ENCODE results near the gene C2CD4C. TPM values are rescaled to one million over a fixed set of nuclear protein-coding genes. Genes with fewer than 3 reads are reported as not detected.
"Not testable (repeated sequence)": the region's sequence is repeated elsewhere in the genome, so short reads cannot be mapped to it uniquely, and the experiment has no call there.

C2CD4C gene
- total RNA-seq, 2 donors from 2014 or later, result 0.26 to 0.55 TPM

DNA sequence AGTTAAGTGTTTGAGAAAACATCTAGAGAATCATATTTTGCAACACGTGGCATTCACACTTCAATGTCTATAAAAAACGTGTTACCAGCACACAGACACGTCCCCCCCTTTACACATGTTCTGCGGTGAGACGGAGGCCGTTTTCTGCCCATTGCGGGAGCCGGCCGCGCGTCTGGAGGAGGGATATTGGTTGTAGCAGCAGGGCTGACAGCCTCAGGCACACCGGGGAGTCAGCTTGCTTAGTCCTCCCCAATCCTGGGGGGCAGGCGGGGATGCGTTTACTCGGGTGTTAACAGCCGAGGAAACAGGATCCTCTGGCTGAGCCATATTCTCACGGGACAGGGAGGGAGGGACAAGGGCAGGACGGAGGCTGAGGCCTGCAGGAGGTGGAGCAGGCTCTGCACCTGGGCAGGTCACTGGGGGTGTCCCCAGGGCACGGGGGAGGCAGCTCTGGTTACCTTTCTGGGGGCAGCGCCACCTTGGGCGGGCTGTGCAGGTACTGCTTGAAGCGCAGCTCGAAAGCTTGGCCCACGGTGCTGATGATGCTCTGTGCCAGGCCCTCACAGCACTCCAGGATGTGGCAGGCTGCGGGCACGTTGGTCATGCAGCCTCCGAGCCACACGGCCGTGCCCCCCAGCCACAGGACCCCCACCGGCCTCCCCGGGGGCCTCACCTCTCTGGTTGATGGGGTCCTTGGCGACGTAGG, 26.9 kb upstream of the C2CD4C start:
- Histone ChIP-seq H3K4me1 (no peaks in the 10 kb centered on the region), H3K9me3 (no peaks in the 10 kb centered on the region), H3K27ac (no peak overlapping the region), H3K4me3 (no peak overlapping the region), H3K27me3 (no peaks in the 10 kb centered on the region), H3K36me3 (peaks cover 7% of the 10 kb centered on the region)
- DNase-seq (ENCODE audit: low spot score), result no peak
- TF ChIP-seq, protein P1, sequence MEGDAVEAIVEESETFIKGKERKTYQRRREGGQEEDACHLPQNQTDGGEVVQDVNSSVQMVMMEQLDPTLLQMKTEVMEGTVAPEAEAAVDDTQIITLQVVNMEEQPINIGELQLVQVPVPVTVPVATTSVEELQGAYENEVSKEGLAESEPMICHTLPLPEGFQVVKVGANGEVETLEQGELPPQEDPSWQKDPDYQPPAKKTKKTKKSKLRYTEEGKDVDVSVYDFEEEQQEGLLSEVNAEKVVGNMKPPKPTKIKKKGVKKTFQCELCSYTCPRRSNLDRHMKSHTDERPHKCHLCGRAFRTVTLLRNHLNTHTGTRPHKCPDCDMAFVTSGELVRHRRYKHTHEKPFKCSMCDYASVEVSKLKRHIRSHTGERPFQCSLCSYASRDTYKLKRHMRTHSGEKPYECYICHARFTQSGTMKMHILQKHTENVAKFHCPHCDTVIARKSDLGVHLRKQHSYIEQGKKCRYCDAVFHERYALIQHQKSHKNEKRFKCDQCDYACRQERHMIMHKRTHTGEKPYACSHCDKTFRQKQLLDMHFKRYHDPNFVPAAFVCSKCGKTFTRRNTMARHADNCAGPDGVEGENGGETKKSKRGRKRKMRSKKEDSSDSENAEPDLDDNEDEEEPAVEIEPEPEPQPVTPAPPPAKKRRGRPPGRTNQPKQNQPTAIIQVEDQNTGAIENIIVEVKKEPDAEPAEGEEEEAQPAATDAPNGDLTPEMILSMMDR (IDR thresholded peaks at IDR 0.05), result no peak

DNA sequence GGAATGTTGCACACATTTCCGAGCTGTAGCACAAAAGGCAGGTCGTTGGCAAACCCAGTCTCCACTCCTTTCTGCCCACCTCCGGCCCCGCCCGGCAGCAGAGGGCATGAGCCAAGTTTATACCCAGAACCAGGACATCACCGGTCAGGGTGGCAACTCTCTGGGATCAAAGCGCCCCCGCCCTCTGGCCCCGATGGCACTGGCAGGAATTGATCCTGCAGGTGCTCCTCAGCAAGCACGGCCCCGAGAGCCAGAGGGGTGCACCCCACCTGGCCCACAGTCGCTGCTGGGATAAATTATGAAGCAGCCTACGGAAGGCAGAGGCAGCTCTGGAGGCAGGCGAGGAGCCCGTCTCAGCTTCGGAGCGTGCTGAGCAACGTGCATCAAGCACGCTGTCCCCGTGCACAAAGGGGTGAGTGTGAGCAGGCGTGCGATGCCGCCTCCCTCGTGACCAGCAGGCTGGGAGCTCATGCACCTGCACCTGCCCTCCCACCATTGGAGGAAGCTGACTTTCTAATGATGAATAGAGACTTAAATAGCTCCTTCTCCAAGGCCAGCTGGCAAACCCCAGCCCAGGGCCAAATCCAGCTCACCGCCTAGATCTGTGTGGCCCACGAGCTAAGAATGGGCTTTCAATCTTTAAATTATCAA, 26.2 kb upstream of the C2CD4C start:
- DNase-seq (ENCODE audit: low spot score), result no peak
- H3K4me1 ChIP-seq, result no peaks in the 10 kb centered on the region
- no peaks in the 10 kb centered on the region for H3K9me3 ChIP-seq
- H3K36me3 ChIP-seq, result peaks cover 9% of the 10 kb centered on the region
- H3K27me3 ChIP-seq, result no peaks in the 10 kb centered on the region
- TF ChIP-seq, protein P1 (IDR thresholded peaks at IDR 0.05), result no peak
- no peak overlapping the region for H3K4me3 ChIP-seq
- H3K27ac ChIP-seq, result no peak overlapping the region

DNA sequence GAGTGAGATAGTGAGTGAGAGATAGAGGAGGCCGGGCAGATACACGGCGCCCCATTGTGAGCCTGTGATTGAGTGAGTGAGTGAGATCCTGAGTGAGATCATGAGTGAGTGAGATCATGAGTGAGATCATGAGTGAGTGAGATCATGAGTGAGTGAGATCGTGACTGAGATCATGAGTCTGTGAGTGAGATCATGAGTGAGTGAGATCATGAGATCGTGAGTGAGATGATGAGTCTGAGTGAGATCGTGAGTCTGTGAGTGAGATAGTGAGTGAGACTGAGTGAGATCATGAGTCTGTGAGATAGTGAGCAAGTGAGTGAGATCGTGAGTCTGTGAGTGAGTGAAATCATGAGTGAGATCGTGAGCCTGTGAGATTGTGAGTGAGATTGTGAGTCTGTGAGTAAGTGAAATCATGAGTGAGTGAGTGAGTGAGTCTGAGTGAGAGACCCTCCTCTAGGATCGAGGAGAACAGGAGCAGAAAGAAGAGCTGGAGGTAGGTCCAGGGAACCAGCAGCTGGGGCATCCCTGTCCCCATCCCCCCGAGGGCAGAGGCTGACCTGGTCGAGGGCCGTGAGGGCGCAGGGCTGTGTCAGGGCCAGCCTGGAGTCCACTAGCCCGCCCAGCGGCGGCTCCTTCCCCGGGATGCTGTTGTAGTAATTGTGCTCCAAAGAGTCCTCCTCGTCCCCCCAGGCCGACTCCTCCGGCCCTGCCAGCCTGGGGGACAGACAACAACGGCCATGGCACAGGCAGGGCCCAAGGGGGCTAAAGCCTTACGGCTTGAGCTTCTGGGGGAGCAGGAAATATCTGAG, 25.4 kb upstream of the C2CD4C start:
- no peaks in the 10 kb centered on the region for H3K27me3 ChIP-seq
- TF ChIP-seq, protein P1 (IDR thresholded peaks at IDR 0.05), result no peak
- no peaks in the 10 kb centered on the region for H3K4me1 ChIP-seq

DNA sequence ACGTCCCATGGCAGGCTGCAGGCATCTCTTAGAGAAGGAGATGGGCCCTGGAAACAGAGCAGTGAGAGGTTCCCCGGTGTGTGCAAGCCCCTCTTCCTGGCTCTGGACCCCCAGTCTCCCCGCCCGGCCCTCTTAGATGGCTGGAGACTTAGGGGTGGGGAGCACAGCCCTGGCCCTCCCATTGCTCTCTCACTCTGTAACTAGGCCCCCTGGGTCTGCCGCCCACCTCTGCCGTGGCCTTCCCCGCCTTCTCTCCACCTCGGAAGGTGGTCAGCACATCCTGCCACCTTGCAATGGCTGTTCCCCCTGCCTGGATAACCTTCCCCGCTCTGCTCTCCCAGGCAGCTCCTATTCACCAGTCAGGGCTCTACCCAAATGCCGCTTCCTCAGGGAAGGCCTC, 21.8 kb upstream of the C2CD4C start:
- no peaks in the 10 kb centered on the region for H3K9me3 ChIP-seq
- no peak overlapping the region for H3K4me3 ChIP-seq
- H3K36me3 ChIP-seq, result peaks cover 15% of the 10 kb centered on the region
- no peaks in the 10 kb centered on the region for H3K4me1 ChIP-seq
- TF ChIP-seq, protein P1 (IDR thresholded peaks at IDR 0.05), result no peak
- H3K27ac ChIP-seq, result no peak overlapping the region
- no peak for DNase-seq (ENCODE audit: low spot score)
- H3K27me3 ChIP-seq, result no peaks in the 10 kb centered on the region

More for the DNA sequence above, 25.4 kb upstream of the C2CD4C start:
- H3K27ac ChIP-seq, result no peak overlapping the region
- DNase-seq (ENCODE audit: low spot score), result no peak
- no peaks in the 10 kb centered on the region for H3K9me3 ChIP-seq
- no peak overlapping the region for H3K4me3 ChIP-seq
- H3K36me3 ChIP-seq, result peaks cover 15% of the 10 kb centered on the region

DNA sequence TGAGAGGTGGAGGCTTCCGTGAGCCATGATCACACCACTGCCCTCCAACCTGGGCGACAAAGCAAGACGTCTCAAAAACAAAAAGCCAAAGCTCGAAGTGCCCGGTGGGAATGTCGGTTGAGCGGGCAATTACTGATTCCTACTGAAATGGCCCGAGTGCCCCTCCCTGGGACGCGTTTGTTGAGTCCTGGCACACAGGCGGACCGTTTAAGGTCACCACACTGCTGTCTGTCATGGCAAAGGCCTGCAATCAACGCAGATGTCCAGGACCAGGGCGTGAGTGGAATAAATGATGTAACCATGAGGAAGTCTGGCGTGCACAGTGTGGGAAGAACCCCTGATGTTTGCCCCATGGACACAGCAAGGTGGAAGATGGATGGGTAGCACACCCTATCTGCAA, 19.2 kb upstream of the C2CD4C start:
- H3K4me1 ChIP-seq, result no peaks in the 10 kb centered on the region
- no peak for DNase-seq (ENCODE audit: low spot score)
- H3K27ac ChIP-seq, result no peak overlapping the region

DNA sequence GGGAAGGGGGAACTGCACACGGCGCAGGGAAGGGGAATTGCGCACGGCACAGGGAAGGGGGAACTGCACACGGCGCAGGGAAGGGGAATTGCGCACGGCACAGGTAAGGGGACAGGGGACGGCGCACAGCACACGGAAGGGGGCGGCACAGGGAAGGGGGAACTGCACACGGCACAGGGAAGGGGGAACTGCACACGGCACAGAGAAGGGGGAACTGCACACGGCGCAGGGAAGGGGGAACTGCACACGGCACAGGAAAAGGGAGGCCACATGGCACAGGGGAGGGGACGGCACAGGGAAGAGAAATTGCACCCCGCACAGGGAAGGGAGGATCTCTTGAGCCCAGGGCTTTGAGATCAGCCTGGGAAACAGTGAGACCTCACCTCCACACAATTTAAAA, 18.7 kb upstream of the C2CD4C start:
- H3K27me3 ChIP-seq; H3K36me3 ChIP-seq; H3K4me3 ChIP-seq; H3K27ac ChIP-seq; H3K4me1 ChIP-seq; H3K9me3 ChIP-seq; DNase-seq (ENCODE audit: low spot score): not testable (repeated sequence)

More for the DNA sequence above, 19.2 kb upstream of the C2CD4C start:
- H3K9me3 ChIP-seq, result no peaks in the 10 kb centered on the region
- no peak overlapping the region for H3K4me3 ChIP-seq
- TF ChIP-seq, protein P1 (IDR thresholded peaks at IDR 0.05), result no peak
- peaks cover 8% of the 10 kb centered on the region for H3K36me3 ChIP-seq
- H3K27me3 ChIP-seq, result no peaks in the 10 kb centered on the region

Measured in right atrium auricular region (tissue), 2 donors.